Stimulated activated CD4-positive, alpha-beta T cell treated with anti-CD3 and anti-CD28 coated beads, Interleukin-12 subunit alpha, Interleukin-12 subunit beta, amount 100 ng/mL, for 4 hours (primary cell): ENCODE results near the gene EME1.

Experiments used
- DNase-seq: peaks from one replicate; pipeline ENCODE4 v3.0.0-alpha.2; 2020

EME1 gene

DNA sequence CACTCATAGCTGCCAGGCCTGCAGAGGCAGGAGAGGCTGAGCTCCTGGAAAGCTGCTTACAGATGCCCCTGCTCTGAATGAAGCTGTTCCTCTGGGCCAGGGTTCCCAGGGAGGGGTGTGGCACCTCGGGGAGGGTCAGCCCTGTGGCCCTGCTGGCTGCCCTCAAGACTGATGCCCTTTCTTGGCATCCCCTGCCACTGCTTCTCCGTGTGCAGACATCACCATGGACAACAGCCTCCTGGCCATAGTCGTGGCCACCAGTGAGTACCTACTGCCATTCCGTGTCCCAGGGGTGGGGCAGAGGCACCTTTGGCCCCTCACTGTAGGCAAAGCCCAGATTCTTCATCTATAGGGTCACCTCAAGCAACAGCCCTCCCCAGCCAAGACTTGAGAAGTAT, 9.0 kb upstream of the EME1 start:
- DNase-seq, result no peak

DNA sequence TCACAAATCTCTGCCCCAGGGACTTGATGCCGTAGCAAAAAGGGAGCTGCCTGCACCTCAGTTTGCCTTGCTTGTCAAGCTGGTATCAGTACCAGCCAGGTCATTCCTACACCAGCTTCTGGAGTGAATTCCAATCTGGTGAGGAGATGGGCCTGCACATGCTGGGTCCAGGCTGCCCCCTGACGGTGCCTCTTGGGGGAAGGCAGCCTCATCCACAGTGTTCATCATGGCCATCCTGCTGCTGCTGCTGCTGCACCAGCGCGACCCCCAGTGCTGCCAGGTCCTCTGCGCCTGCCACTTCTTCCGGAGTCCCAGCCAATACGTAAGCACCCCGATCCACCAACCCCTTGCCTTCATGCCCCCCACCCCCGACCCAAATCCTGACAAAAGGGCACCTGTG, 8.3 kb upstream of the EME1 start:
- no peak for DNase-seq

DNA sequence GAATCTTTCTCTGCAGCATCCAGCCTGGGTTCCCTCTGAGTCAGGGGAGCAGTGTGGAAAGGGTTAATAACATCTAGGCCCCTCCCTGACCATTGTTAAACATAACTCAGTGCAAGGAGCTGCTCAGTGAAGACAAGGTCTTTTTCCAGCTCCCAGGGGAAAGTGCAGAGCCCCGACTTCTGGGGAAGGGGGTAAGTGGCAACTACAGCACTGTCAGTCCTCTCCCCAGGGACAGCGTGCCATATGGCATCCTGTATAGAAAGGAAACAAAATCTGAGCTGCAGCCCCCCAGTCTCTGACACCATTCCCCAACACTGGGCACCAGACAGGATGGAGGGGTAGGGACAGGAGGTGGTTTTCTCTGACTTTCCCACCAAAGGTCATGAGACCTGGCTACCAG, 7.9 kb upstream of the EME1 start:
- DNase-seq, result no peak

DNA sequence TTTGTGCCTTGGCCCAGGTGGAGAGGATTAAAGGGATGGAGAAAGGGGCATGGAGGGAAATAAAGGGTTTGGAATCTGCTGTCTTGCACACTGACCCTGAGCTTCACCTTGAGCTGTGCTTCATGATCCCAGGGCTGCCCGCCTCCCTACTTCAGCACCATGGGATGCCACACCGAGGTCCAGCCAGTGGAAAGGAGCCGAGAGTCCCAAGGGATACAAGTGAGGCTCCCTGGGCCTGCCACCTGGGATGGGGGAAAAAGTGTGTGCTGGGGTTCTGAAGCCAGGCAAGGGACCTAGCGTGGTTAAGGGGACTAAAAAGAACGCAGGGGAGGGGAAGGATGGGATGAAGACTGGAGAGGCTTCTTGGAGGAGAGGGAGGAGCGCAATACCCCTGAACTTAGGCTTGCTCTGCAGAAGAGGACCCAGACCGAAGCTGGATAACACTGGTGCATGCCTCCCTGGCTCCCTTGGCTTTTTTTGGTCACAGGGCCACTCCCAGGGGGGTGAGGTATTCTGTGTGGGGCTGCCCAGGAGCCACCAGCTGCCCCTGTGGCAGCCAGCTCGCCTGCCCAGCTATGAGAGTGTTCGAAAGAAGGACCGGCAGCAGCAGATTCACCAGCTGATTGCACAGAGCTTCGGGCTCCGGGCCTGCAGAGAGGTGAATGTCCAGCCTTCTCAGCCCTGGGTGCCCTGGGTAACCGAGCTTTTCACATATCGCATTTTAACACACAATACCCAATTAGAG, 7.2 kb upstream of the EME1 start:
- no peak for DNase-seq

DNA sequence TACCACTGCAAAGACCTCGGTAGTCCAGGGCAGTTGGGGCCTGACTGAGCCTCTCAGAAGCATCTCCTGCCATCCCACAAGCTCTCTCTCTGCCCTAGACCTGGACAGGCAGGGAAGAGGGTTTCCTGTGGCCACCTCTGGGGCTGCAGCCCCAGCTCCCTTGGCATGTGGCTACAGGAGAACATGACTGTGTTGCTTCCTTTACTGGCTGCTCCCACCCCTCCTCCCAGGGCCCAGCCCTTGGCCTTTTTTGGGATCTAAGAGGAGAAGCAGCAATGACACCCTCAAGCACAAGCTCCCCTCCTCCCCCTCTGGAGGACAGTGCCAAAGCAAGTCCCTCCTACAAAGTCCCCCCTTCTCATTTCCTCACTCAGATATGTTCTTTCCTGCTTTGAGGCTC, 5.6 kb upstream of the EME1 start:
- DNase-seq, result no peak

DNA sequence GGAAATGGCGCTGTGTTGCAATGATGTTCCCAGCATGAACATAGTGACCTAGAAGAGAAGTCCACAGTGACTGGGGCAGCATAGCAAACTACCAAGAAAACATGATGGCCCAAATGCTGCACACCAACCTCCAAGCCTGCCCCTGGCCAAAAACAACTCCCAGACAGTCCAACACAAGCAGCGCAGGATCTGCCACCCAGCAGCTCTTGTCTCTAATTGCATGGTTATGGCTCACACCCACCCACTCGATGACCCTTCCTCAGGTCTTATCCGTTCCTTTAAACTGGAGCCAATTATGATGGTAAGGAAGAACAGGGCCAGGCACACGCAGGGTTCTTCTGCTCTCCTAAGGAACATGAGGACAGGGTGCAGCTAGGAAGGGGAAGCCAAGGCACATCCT, 3.0 kb upstream of the EME1 start:
- DNase-seq, result no peak

DNA sequence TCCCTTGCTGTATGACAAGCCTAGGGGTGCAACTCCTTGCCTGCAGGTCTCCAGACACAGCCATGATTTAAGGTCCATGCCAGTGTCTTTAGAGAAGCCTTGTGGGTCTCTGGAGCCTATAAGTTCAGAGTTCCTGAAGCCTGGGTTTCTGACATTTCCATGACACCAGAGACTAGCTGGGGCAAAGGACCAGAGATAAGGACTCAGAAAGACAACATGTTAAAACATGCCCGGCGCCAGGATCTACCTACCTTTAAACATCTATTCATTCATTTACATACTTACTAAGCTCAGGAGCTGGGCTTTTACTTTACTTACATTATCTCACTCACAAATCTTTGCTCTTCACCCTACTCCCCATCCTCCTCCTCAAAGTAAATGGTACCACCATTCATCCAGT, 1.5 kb upstream of the EME1 start:
- no peak for DNase-seq

DNA sequence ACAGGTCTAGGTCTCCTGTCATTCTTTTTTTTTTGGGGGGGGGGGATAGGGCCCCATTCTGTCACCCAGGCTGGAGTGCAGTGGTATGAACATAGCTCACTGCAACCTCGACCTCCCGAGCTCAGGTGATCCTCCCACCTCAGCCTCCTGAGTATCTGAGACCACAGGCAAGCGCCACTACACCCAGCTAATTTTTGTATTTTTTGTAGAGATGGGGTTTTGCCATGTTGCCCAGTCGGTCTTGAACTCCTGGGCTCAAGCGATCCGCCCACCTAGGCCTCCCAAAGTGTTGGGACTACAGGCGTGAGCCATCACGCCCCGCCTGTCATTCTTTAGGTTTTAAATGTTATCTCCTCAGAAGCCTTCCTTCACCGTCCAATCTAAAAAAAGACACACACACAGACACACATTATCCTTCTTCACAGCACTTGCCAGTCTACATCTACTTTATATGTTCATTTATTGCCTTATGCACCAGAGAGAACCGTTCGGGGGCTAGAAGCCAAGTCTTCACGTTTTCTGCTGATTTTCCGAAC, 739 bp upstream of the EME1 start:
- no peak for DNase-seq

DNA sequence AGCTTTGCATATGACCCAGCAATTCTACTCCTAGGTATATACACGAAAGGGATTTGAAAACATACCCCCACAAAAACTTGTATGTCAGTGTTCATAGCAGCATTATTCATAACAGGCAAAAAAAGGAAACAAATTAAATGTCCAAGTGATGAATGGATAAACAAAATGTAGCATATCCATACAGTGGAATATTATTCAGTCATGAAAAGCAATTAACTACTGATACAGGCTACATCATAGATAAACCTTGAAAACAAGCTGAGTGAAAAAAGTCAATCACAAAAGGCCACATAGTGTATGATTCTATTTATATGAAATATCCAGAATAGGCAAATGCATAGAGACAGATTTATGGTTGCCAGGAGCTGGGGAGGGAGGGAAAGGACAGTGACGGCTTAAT, 676 bp downstream of the EME1 start:
- no peak for DNase-seq

DNA sequence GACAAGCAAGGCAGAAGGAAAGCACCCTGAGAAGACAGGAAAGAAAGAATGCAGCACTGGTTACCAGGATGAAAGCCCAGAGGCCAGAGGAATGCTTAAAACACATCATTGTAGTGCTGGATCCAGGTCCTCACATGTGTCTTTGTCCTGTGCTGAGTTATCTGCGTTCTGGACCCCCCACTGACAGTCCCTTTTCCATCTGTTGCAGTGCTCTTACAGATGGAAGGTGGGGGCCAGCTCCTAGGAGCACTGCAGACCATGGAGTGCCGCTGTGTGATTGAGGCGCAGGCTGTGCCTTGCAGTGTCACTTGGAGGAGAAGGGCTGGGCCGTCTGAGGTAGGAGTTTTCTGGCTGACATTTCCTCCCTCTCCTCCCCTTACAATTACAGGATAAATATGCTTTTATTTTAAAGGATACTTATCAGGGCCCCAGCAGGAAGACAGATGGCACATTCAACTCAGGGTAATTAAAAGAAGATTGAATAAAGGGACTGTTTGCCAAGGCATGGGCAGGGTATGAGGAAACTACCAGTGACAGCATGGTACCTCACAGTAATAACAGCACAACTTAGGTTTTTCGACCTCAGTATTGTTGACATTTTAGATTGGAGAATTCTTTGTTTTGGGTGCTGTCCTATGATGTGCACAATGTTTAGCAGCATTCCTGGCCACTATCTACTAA, 3.0 kb downstream of the EME1 start:
- DNase-seq, result no peak

DNA sequence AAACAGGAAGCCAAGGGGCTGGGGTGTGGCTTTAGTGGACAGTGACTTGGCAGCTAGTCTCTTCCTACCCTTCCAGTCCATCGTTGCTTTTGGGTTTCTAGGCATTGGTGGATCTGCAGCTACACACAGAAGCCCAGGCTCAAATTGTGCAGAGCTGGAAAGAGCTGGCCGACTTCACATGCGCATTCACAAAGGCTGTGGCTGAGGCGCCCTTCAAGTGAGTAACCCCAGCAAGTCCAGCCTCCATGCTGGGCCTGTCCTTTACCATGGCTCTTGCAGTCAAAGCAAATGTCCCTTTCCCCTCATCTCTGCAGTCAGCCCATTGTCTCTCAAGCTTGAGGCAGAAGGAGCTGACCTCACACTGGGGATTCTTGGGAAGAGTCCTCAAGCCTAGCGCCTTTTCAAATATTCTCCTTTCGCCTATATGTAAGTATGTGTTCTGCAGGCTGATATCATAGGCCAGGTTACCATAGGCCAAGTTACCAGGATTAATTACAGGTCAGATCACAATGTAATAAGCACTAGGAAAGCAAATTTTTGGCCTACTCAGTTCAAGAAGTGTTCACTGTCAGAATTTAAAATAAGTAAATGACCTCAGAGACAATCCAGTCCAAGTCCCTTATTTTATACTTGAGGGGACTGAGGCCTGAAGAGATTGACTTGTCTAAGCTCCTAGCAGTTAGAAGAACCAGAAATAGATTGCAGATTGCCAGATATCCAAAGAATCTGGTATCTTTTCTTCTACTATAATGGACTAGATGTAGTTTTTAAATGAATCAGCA, 6.5 kb downstream of the EME1 start:
- no peak for DNase-seq

DNA sequence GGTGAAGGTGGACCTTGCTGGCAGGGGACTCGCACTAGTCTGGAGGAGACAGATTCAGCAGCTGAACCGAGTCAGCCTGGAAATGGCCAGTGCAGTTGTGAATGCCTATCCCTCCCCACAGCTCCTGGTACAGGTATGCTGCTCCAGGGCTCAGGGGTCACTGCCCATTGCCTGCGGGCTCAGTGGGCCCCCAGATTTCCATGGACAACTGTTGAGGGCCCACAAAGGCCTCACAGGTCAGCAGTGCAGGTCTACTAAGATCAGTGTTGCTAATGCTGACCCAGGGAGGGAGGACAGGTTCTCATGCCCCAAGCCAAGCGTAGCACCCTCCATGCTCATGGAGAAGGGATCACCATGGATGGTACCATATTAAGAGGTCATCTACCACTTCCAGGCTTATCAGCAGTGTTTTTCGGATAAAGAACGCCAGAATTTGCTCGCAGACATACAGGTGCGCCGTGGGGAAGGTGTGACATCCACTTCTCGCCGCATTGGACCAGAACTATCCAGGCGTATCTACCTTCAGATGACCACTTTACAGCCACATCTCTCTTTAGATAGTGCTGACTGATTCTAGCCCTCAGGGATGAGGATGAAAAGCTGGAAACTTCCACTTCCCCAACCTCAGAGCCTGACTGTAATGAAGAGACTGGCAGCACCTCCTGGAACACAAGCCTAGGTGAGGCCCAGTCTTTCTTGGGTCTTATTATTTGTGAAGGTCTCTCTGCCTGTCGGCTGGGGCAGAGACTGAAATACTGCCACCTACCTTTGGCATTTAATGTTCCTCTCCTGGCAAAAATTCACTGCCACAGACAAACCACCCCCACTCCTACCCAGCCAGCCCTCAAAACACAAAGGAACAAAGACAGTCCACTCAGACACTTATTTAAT, 7.6 kb downstream of the EME1 start:
- no peak for DNase-seq

DNA sequence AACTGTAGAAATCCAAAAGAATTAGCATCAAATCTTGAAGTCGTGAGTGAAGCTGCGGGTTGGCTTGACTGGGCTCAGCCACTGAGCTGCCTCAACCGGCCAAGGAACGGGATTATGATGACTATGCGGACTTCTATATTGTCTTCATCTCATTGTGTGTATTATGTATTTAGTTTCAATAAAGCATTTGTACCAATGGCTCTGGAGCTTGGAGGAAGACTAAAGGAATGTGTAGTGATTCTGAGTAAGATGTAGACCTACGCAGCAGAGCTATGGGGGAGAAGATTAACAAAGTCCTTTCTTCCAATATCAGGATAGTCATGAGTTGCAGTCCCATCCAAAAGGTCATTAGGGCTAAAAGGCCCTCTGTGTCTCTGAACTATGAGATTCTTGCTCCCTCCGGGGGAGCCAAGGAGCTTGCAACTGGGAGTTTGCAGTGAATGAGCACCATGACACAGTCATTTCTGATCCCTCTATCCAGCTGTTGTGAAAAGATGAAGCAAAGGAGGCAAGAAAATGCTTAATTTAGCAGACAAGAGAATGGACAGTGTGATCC, 8.3 kb downstream of the EME1 start:
- DNase-seq, result no peak

DNA sequence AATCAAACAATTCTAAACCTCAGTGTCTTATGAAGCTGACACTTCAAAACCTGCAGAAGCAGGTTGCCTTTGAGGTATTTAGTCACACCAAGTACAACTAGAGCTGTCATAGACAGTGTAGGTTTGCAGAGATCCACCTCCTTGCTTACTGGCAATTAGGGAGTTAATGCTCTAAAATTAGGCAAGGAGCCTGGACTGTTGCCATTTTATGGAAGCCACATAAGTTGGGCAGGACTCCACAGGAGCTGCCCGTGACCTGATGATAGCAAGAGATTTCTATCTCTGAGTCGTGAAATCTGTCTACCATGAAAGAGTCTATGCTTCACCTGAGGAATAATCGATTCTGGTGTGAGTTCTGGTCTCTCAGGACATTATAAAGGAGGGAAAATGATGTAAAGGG, 8.9 kb downstream of the EME1 start:
- DNase-seq, result no peak

DNA sequence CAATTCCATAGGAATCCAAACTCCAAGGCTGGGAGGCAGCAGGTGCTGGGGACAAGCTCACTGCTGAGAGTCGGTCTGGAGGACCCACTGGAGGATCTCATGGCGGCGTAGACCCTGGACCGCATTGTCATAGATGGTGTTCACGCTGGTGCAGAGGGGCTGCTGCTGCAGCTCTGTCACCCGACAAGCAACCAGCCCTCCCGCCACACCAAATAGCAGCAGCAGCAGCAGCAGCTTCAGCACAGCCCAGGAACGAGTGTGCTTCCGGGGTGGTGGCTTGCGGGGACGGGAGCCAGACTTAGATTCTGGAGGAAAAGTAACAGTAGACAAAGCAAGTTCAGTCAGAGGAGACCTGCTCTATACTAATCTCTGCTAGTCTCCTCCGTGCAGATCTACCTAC, 9.9 kb downstream of the EME1 start:
- DNase-seq, result no peak

DNA sequence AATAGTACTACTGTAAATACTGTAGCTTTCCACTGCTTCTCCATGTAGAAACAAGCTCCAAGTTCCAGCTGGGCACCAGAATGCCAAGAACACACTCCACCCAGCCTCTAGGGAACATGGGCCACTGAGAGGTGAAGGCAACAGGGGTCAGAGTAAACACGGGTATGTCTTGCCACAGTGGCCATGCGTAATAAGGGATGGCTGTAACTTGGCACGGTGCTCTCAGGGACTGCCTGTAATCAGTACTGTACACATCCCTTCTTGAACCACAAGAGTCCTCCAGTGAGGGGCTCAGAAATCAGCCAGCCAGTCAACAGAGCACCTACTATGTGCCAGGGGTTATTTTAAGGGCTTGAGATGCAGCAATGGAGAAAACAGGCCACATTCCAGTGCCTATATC, 13.5 kb downstream of the EME1 start:
- DNase-seq, result no peak

DNA sequence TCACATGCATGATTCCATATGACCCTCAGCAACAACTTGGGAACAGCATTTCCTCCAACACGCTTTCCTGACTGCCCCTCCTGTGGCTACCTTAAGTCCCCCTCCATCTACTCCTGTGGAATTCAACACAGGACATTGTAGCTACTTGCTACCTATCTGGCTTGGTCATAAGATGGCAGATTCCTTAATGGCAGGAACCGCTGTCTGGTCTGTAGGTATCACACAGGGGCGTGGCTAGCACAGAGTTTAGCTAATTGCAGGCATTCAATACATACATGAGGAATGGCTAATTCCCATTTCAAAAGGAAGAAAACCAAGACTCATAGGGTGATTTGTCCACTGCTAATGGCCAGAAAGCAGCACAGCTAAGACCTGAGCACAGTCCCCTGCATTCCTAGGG, 15.7 kb downstream of the EME1 start:
- DNase-seq, result no peak

DNA sequence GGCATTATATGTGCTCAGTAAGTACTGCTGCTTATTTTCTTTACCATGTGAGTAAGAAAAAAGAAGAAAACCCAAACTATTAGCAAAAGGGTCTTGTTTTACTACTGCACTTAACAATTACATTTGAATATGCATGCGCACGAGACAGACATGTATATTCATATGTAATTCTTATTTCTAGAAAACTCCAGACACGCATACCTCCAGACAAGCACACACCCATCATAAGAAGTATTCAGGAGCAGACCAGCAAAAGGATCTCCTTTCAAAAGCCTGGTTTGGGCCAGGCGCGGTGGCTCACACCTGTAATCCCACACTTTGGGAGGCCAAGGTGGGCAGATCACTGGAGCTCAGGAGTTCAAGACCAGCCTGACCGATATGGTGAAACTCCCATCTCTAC, 16.5 kb downstream of the EME1 start:
- DNase-seq, result no peak

DNA sequence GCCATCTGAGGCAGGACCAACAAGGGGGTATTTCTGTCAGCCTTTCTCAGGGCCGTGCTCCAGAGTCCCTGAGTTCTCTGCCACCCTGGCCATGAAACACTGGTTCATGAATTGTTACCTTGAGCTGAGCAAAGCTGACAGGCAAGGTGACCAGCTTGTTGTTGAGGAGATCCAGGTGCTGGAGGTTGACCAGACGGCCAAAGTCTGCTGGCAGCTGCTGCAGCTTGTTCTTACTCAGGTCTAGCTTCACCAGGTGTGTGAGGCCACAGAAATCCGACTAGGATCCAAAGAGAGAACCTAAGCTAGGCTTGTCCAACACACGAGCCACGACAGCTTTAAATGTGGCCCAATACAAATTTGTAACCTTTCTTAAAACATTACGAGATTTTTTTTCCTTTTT, 19.6 kb downstream of the EME1 start:
- DNase-seq, result no peak

DNA sequence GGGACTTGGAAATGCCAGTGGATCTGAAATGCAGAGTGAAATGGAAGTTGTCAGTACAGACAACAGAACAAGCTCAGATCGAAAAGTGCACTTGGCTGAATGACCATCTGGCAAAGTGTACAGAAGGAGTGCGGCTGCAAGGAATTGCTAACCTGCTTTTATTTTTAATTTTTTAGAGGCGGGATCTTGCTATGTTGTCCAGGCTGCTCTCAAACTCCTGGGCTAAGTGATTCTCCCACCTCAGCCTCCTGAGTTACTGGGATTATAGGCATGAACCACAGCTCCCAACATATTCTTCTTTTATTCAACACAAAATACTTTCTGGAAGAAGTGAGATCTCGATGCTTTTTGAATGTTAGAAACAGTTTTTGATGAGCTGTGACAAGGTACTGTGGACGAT, 20.7 kb downstream of the EME1 start:
- no peak for DNase-seq

DNA sequence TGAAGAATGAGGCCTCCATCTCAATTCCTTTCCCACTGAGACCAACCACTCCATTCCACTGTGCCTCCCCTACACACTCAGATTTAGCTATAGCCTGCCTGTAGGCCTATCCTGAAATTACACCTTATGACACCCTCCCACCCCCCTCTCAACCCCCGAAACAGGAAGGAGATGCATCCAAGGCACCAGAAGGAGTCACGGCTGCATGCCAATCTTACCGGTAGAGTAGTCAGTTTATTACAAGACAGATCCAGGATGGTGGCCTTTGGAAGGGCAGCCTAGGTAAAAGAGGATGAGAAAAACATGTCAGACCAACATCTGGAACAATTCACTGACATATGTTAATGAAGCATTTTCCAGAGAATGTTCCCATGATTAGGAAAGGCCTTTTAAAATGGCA, 21.7 kb downstream of the EME1 start:
- no peak for DNase-seq

DNA sequence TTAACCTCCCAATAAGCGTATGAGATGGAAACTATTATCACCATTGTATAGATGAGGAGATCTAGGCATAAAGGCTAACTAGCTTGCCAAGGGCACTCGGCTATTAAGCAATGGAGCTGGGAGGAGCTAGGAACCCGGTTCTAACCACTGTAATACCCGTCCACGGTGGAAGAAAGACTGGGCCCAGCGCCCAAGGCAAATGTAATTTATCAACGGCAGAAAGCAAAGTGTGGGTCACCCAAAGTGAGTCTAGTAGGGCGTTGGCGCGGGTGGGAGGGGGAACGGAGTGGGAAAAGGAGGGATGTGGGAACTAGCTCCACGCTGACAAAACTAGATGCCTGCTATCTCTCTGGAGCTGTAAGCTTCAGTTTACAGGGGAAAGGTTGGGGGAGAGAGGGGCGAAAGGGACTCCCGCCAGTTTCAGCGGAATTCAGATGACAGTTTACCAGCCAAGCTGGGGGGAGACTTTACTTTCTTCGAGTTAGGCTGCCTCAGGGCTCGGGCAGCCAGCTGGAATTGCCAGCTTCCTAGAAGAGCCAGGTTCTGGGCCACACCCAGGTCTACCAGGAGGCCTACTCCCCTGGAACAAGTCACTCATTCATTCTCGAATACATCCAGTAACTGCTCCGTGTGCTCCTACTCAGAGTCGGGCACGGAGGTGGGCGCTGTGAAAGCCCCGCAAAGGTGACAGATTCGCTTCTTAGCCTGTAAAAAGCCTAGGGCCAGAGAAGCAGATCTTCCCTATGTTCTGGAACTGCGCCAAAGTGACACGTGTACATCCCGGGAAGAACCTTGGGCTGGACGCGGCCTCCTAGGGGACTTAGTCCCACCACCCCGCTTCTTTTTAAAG, 23.5 kb downstream of the EME1 start:
- DNase-seq, result peak; percentile 23
